ENCODE results near the gene PTPRM.

DNA sequence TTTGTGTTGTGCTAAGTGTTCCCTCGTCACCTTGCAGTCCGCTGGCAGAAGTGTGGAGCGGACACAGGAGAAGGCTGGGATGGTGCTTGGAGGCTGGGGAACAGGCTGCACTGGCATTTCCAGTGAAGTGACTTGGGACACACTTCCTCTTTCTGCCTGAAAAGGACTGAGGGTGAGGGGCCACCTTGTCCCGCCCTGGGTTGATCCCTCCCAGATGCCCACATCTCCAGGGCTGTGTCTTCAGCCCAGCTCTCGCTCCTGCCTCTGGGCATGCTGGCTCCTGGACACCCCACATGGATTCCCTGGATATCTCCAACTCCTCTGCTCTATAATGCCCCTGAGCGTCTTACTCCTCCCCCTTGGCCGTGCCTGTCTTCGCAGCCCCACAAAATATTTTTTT, 412.6 kb downstream of the PTPRM start:
- TF ChIP-seq POLR2A (IDR thresholded peaks at IDR 0.05; ENCODE audit: low read length) (no peak), JUN (IDR thresholded peaks at IDR 0.05) (no peak), RAD21 (conservative IDR thresholded peaks at IDR 0.05 in 1 of 2, IDR thresholded peaks at IDR 0.05 in 1 of 2) (no peak), EP300 (IDR thresholded peaks at IDR 0.05) (no peak), MAZ (IDR thresholded peaks at IDR 0.05; ENCODE audit: borderline replicate concordance, low read depth, low read length) (no peak), CHD2 (IDR thresholded peaks at IDR 0.05; ENCODE audit: low read length, partially characterized antibody) (no peak), ZFP36 (IDR thresholded peaks at IDR 0.05; ENCODE audit: borderline replicate concordance, partially characterized antibody) (no peak)
- TF ChIP-seq, protein P1, sequence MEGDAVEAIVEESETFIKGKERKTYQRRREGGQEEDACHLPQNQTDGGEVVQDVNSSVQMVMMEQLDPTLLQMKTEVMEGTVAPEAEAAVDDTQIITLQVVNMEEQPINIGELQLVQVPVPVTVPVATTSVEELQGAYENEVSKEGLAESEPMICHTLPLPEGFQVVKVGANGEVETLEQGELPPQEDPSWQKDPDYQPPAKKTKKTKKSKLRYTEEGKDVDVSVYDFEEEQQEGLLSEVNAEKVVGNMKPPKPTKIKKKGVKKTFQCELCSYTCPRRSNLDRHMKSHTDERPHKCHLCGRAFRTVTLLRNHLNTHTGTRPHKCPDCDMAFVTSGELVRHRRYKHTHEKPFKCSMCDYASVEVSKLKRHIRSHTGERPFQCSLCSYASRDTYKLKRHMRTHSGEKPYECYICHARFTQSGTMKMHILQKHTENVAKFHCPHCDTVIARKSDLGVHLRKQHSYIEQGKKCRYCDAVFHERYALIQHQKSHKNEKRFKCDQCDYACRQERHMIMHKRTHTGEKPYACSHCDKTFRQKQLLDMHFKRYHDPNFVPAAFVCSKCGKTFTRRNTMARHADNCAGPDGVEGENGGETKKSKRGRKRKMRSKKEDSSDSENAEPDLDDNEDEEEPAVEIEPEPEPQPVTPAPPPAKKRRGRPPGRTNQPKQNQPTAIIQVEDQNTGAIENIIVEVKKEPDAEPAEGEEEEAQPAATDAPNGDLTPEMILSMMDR (IDR thresholded peaks at IDR 0.05): no peak
- TF ChIP-seq, protein P2, sequence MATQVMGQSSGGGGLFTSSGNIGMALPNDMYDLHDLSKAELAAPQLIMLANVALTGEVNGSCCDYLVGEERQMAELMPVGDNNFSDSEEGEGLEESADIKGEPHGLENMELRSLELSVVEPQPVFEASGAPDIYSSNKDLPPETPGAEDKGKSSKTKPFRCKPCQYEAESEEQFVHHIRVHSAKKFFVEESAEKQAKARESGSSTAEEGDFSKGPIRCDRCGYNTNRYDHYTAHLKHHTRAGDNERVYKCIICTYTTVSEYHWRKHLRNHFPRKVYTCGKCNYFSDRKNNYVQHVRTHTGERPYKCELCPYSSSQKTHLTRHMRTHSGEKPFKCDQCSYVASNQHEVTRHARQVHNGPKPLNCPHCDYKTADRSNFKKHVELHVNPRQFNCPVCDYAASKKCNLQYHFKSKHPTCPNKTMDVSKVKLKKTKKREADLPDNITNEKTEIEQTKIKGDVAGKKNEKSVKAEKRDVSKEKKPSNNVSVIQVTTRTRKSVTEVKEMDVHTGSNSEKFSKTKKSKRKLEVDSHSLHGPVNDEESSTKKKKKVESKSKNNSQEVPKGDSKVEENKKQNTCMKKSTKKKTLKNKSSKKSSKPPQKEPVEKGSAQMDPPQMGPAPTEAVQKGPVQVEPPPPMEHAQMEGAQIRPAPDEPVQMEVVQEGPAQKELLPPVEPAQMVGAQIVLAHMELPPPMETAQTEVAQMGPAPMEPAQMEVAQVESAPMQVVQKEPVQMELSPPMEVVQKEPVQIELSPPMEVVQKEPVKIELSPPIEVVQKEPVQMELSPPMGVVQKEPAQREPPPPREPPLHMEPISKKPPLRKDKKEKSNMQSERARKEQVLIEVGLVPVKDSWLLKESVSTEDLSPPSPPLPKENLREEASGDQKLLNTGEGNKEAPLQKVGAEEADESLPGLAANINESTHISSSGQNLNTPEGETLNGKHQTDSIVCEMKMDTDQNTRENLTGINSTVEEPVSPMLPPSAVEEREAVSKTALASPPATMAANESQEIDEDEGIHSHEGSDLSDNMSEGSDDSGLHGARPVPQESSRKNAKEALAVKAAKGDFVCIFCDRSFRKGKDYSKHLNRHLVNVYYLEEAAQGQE (IDR thresholded peaks at IDR 0.05): no peak
